SK-N-SH treated with all-trans-retinoic acid at 6 μM for 48 hours (cell line): ENCODE results near the gene EMILIN2.

ENCODE experiments used
- ARNTL ChIP-seq: fragments of 450-650 bp; formaldehyde crosslinking; IDR thresholded peaks from 2 replicates; pipeline ENCODE4 v1.5.0; 2020; ENCODE audit warnings: low read depth, mild to moderate bottlenecking, moderate library complexity, borderline replicate concordance
- RARB ChIP-seq: fragments of 250-450 bp; sonication (Bioruptor Pico); IDR thresholded peaks from 2 replicates; pipeline ENCODE4 v1.8.0; 2021; ENCODE audit warnings: mild to moderate bottlenecking, moderate library complexity
- ZC3H10 ChIP-seq: fragments of 250-450 bp; sonication (Bioruptor Pico); IDR thresholded peaks from 2 replicates; pipeline ENCODE4 v1.5.1; 2021; ENCODE audit warnings: mild to moderate bottlenecking, moderate library complexity
- ZFP30 ChIP-seq: fragments of 450-650 bp; formaldehyde crosslinking; IDR thresholded peaks from 2 replicates; pipeline ENCODE4 v1.5.0; 2022; ENCODE audit warnings: mild to moderate bottlenecking, moderate library complexity
- ZNF70 ChIP-seq: fragments of 450-650 bp; formaldehyde crosslinking; IDR thresholded peaks from 2 replicates; pipeline ENCODE4 v1.5.0; 2020; ENCODE audit warnings: mild to moderate bottlenecking, moderate library complexity

- TF ChIP-seq ZFP30 (CRISPR knock-in tag), result no peak
- TF ChIP-seq ZNF70, result no peak
- TF ChIP-seq ARNTL (CRISPR knock-in tag), result no peak
- TF ChIP-seq ZC3H10 (CRISPR knock-in tag), result no peak
- no peak for TF ChIP-seq RARB
Observed at GRCh38 chr18:2824865-2825264, 21.9 kb upstream of the EMILIN2 start.
